ENCODE measurements around the gene HES6. TPM values are rescaled to one million over a fixed set of nuclear protein-coding genes. Genes with fewer than 3 reads are reported as not detected.

HES6 gene
- total RNA-seq, 1 donor from 2014 or later, result 1.2 TPM

DNA sequence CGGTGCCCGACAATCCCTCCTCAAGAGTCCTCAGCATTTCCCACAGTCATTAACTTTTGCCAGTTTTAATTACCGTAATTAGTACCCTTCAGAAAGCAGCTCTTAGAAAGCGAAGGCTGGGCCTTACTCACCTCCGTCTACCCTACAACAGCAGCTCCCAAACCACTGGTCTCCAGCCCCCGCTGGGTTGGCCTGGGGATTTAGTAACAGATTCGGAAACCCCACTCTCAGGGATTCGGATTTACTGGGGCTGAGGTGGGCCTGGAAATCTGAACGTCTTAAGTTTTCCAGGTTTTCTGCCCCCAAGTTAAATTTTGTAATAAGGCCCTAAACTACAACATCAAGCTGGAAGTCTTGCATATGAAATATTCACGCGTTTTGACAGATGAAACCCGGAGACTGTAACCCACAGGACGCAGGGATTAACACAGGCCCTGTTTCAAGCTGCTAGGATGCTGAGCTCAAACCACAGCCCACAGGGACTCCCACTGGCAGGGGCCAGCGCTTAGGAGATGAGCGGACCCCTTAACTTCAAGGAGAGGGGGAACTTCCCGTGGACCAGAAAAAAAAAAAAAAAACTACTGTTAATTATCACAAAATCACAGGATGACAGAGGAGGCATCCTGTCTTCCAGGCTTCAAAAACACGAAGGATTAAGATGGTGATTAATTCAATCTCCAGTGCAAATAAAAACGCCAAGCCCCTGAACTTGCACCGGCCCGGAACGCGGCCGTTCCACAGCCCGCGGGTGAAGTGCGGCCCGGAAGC, 37.3 kb downstream of the HES6 start:
- no peak for DNase-seq (ENCODE audit: low spot score)

DNA sequence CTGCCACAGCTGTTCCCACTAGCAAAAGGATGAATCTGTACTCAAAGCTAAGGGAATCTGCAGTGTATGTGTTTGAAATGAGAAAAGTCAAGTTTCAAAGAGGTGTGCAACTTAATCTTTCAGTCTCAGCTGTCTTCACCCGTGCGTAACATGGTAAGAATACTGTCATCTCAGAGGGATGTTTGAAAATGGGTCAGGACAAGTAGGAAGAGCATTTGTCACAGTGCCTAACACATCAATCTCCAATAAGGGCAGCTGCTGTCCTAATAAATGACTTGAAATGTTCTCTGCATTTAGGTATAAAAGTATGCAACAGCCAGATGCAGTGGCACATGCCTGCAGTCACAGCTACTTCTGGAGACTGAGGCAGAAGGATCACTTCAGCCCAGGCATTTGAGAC, 49.4 kb downstream of the HES6 start:
- DNase-seq (ENCODE audit: low spot score), result no peak

Other genes with a start within 250 kb of the HES6 start
- 14.0 TPM for gene SCLY, start 179.0 kb downstream of the HES6 start, total RNA-seq (ENCODE audit: insufficient read depth, low replicate concordance)
- gene ESPNL, start 139.7 kb downstream of the HES6 start, total RNA-seq (ENCODE audit: insufficient read depth, low replicate concordance), result 5.5 TPM
- 5.1 TPM for gene KLHL30, start 101.4 kb downstream of the HES6 start, total RNA-seq (ENCODE audit: insufficient read depth, low replicate concordance)
- 4.3 TPM for gene ERFE, start 81.1 kb downstream of the HES6 start, total RNA-seq (ENCODE audit: insufficient read depth, low replicate concordance)
- gene ILKAP, start 36.3 kb downstream of the HES6 start, total RNA-seq (ENCODE audit: insufficient read depth, low replicate concordance), result 14.2 TPM
- 11.3 TPM for gene PER2, start 48.6 kb upstream of the HES6 start, total RNA-seq (ENCODE audit: insufficient read depth, low replicate concordance)
- 6.0 TPM for gene TRAF3IP1, start 80.5 kb upstream of the HES6 start, total RNA-seq (ENCODE audit: insufficient read depth, low replicate concordance)
- gene ASB1, start 186.9 kb upstream of the HES6 start, total RNA-seq (ENCODE audit: insufficient read depth, low replicate concordance), result 20.7 TPM

All from umbilical cord (tissue), 2 donors.